HTERT RPE-1 (cell line): ENCODE measurements around the gene LSP1.
"Not testable (repeated sequence)": the region's sequence is repeated elsewhere in the genome, so short reads cannot be mapped to it uniquely, and the experiment has no call there.

Experiments used
- in situ Hi-C: fragments of 300-500 bp; cut with MboI; formaldehyde crosslinking; loops from 4 replicates; pipeline ENCODE4 v1.14.3; 2020; ENCODE audit warnings: low sequenced_read_pairs

Gene LSP1

GRCh38 chr11:1937616-1938342 lies 84.9 kb downstream of the LSP1 start:
- in situ Hi-C loops, result no loop called here

- in situ Hi-C loops, result no loop called here
These were observed 85.6 kb downstream of the LSP1 start for GRCh38 chr11:1938343-1939005.

GRCh38 chr11:1939006-1939625 lies 86.2 kb downstream of the LSP1 start:
- in situ Hi-C loops, result no loop called here

- in situ Hi-C loops, result not testable (repeated sequence)
These were observed 86.9 kb downstream of the LSP1 start for GRCh38 chr11:1939788-1940187.
